HG03139 (cell line): ENCODE measurements around the gene SP8.
"Not testable (repeated sequence)": the region's sequence is repeated elsewhere in the genome, so short reads cannot be mapped to it uniquely, and the experiment has no call there.

ENCODE experiments used
- ATAC-seq: cut with Tn5 transposase; IDR thresholded peaks from one replicate; pipeline ENCODE4 v1.9.1; 2021; ENCODE audit not compliant: unreplicated experiment

Gene SP8

GRCh38 chr7:20786779-20787659 lies at the start of gene SP8:
Gene SP8, minus strand, starts transcription at chr7:20786886. Its CDS starts 88 bp downstream, at chr7:20786798.
- no peak for ATAC-seq

- ATAC-seq, result peak; percentile 73
These were observed 49.7 kb upstream of the SP8 start for GRCh38 chr7:20836424-20836823.

GRCh38 chr7:20835111-20835750 lies 48.5 kb upstream of the SP8 start:
- ATAC-seq, result no peak

GRCh38 chr7:20834656-20835055 lies 48.0 kb upstream of the SP8 start:
- ATAC-seq, result no peak

- ATAC-seq, result no peak
These were observed 45.3 kb upstream of the SP8 start for GRCh38 chr7:20831956-20832355.

- ATAC-seq, result no peak
These were observed 44.8 kb upstream of the SP8 start for GRCh38 chr7:20831451-20831850.

GRCh38 chr7:20828947-20829346 lies 42.3 kb upstream of the SP8 start:
- ATAC-seq, result no peak

- no peak for ATAC-seq
These were observed 40.5 kb upstream of the SP8 start for GRCh38 chr7:20827172-20827571.

GRCh38 chr7:20826243-20826642 lies 39.6 kb upstream of the SP8 start:
- ATAC-seq, result no peak

- ATAC-seq, result no peak
These were observed 38.9 kb upstream of the SP8 start for GRCh38 chr7:20825555-20825954.

GRCh38 chr7:20821390-20821789 lies 34.7 kb upstream of the SP8 start:
- ATAC-seq, result not testable (repeated sequence)

- ATAC-seq, result no peak
These were observed 29.8 kb upstream of the SP8 start for GRCh38 chr7:20816372-20816959.

- ATAC-seq, result no peak
These were observed 17.7 kb upstream of the SP8 start for GRCh38 chr7:20804345-20804744.

GRCh38 chr7:20799566-20800366 lies 13.1 kb upstream of the SP8 start:
- ATAC-seq, result no peak

GRCh38 chr7:20798694-20799121 lies 12.0 kb upstream of the SP8 start:
- no peak for ATAC-seq

- peak; percentile 80 for ATAC-seq
These were observed 11.5 kb upstream of the SP8 start for GRCh38 chr7:20798081-20798693.

- peak; percentile 67 for ATAC-seq
These were observed 10.9 kb upstream of the SP8 start for GRCh38 chr7:20797462-20798080.

- no peak for ATAC-seq
These were observed 10.4 kb upstream of the SP8 start for GRCh38 chr7:20797042-20797461.

GRCh38 chr7:20796500-20796899 lies 9.8 kb upstream of the SP8 start:
- no peak for ATAC-seq

- ATAC-seq, result no peak
These were observed 9.2 kb upstream of the SP8 start for GRCh38 chr7:20795881-20796280.
